Measurements from ENCODE around the gene MYEOV. TPM values are rescaled to one million over a fixed set of nuclear protein-coding genes. Genes with fewer than 3 reads are reported as not detected.

MYEOV gene
- total and polyA plus RNA-seq, 4 donors, result 0.37 to 0.82 (median 0.64) TPM

GRCh38 chr11:69288883-69289242, 5.1 kb upstream of the MYEOV start:
- Histone ChIP-seq H3K4me1 (ENCODE audit: control insufficient read depth in 5 of 5, insufficient read depth in 5 of 5, low read length in 5 of 5) (peaks cover 0 to 28% (median 15%) of the 10 kb centered on the region in 5 donors), H3K36me3 (ENCODE audit: control insufficient read depth in 4 of 4, insufficient read depth in 4 of 4, low read length in 4 of 4) (no peaks in the 10 kb centered on the region), H3K9ac (ENCODE audit: insufficient read depth in 1 of 2, low read length in 2 of 2) (no peak overlapping the region), H3K27me3 (ENCODE audit: control insufficient read depth in 3 of 3, insufficient read depth in 3 of 3, low read length in 2 of 3) (no peaks in the 10 kb centered on the region), H3K9me3 (ENCODE audit: control insufficient read depth in 4 of 4, insufficient read depth in 3 of 4, low read length in 3 of 4) (no peaks in the 10 kb centered on the region), H3K27ac (ENCODE audit: low read depth in 1 of 2, low read length in 1 of 2) (peak overlapping the region in 1 of 2 donors; percentile 70), H3K4me3 (no peak overlapping the region)
- WGBS, 2 donors, result 54 to 66% methylated on average over 2 of the region's 2 CpGs
- ATAC-seq (ENCODE audit: insufficient read depth, low FRiP score) (no peak), DNase-seq (no peak)
- TF ChIP-seq CTCF (IDR thresholded peaks at IDR 0.05; ENCODE audit: control extremely low read depth, extremely low read depth), result no peak

GRCh38 chr11:69290806-69291205, 3.1 kb upstream of the MYEOV start:
- peaks cover 0 to 32% (median 15%) of the 10 kb centered on the region in 5 donors for H3K4me1 ChIP-seq (ENCODE audit: control insufficient read depth in 5 of 5, insufficient read depth in 5 of 5, low read length in 5 of 5)
- no peaks in the 10 kb centered on the region for H3K36me3 ChIP-seq (ENCODE audit: control insufficient read depth in 4 of 4, insufficient read depth in 4 of 4, low read length in 4 of 4)
- H3K27ac ChIP-seq (ENCODE audit: low read depth in 1 of 2, low read length in 1 of 2), result no peak overlapping the region
- no peak for TF ChIP-seq CTCF (IDR thresholded peaks at IDR 0.05; ENCODE audit: control extremely low read depth, extremely low read depth)
- H3K27me3 ChIP-seq (ENCODE audit: control insufficient read depth in 3 of 3, insufficient read depth in 3 of 3, low read length in 2 of 3), result no peaks in the 10 kb centered on the region
- 87 to 93% methylated on average over 3 of the region's 3 CpGs for WGBS, 2 donors
- ATAC-seq (ENCODE audit: insufficient read depth, low FRiP score) (no peak), DNase-seq (no peak)
- no peaks in the 10 kb centered on the region for H3K9me3 ChIP-seq (ENCODE audit: control insufficient read depth in 4 of 4, insufficient read depth in 3 of 4, low read length in 3 of 4)
- H3K4me3 ChIP-seq, result no peak overlapping the region
- no peak overlapping the region for H3K9ac ChIP-seq (ENCODE audit: insufficient read depth in 1 of 2, low read length in 2 of 2)

- H3K4me1 ChIP-seq (ENCODE audit: control insufficient read depth in 5 of 5, insufficient read depth in 5 of 5, low read length in 5 of 5), result peaks cover 0 to 38% (median 10%) of the 10 kb centered on the region in 5 donors
- no peak overlapping the region for H3K9ac ChIP-seq (ENCODE audit: insufficient read depth in 1 of 2, low read length in 2 of 2)
- no peaks in the 10 kb centered on the region for H3K27me3 ChIP-seq (ENCODE audit: control insufficient read depth in 3 of 3, insufficient read depth in 3 of 3, low read length in 2 of 3)
- no peak overlapping the region for H3K27ac ChIP-seq (ENCODE audit: low read depth in 1 of 2, low read length in 1 of 2)
- TF ChIP-seq CTCF (IDR thresholded peaks at IDR 0.05; ENCODE audit: control extremely low read depth, extremely low read depth), result no peak
- 84 to 88% methylated on average over 4 of the region's 4 CpGs for WGBS, 2 donors
- H3K4me3 ChIP-seq, result no peak overlapping the region
- H3K9me3 ChIP-seq (ENCODE audit: control insufficient read depth in 4 of 4, insufficient read depth in 3 of 4, low read length in 3 of 4), result no peaks in the 10 kb centered on the region
- no peaks in the 10 kb centered on the region for H3K36me3 ChIP-seq (ENCODE audit: control insufficient read depth in 4 of 4, insufficient read depth in 4 of 4, low read length in 4 of 4)
- DNase-seq, result peak in 1 of 3 donors; percentile 46
- no peak for ATAC-seq (ENCODE audit: insufficient read depth, low FRiP score)
Measured at GRCh38 chr11:69291459-69292110, 2.4 kb upstream of the MYEOV start.

GRCh38 chr11:69292221-69292648, 1.7 kb upstream of the MYEOV start:
- Histone ChIP-seq H3K4me1 (ENCODE audit: control insufficient read depth in 5 of 5, insufficient read depth in 5 of 5, low read length in 5 of 5) (peaks cover 0 to 42% (median 10%) of the 10 kb centered on the region in 5 donors), H3K9ac (ENCODE audit: insufficient read depth in 1 of 2, low read length in 2 of 2) (no peak overlapping the region), H3K36me3 (ENCODE audit: control insufficient read depth in 4 of 4, insufficient read depth in 4 of 4, low read length in 4 of 4) (no peaks in the 10 kb centered on the region), H3K4me3 (no peak overlapping the region), H3K27ac (ENCODE audit: low read depth in 1 of 2, low read length in 1 of 2) (no peak overlapping the region), H3K27me3 (ENCODE audit: control insufficient read depth in 3 of 3, insufficient read depth in 3 of 3, low read length in 2 of 3) (no peaks in the 10 kb centered on the region), H3K9me3 (ENCODE audit: control insufficient read depth in 4 of 4, insufficient read depth in 3 of 4, low read length in 3 of 4) (no peaks in the 10 kb centered on the region)
- ATAC-seq (ENCODE audit: insufficient read depth, low FRiP score), result no peak
- DNase-seq, result peak in 2 of 3 donors; percentile 33 to 56
- 29 to 33% methylated on average over 8 of the region's 8 CpGs for WGBS, 2 donors
- peak; percentile 53 for TF ChIP-seq CTCF (IDR thresholded peaks at IDR 0.05; ENCODE audit: control extremely low read depth, extremely low read depth)

All from lung (tissue), 12 donors.